Neural progenitor cell (in vitro differentiated cells): ENCODE data around the gene RWDD2A. TPM values are rescaled to one million over a fixed set of nuclear protein-coding genes. Genes with fewer than 3 reads are reported as not detected.

Experiments used
- DNase-seq: peaks from one replicate; pipeline ENCODE4 v3.0.0-alpha.2; 2016; ENCODE audit warnings: low spot score
- H2AFZ ChIP-seq: fragments of 200-600 bp; sonication (generic); replicated peaks from 2 replicates; pipeline ENCODE4 v1.6.1; 2016; ENCODE audit warnings: antibody characterized with exemption
- H3F3A ChIP-seq: fragments of 200-600 bp; sonication (generic); 2 replicates; pipeline ENCODE4 v1.6.1; 2016; ENCODE audit warnings: antibody characterized with exemption, low read depth
- H3K27ac ChIP-seq: fragments of 200-600 bp; sonication (generic); 2 replicates; pipeline ENCODE4 v1.5.1; 2016; ENCODE audit warnings: mild to moderate bottlenecking
- H3K27me3 ChIP-seq: fragments of 200-600 bp; sonication (generic); 2 replicates; pipeline ENCODE4 v1.6.1; 2016; ENCODE audit warnings: mild to moderate bottlenecking, moderate library complexity
- H3K36me3 ChIP-seq: fragments of 200-600 bp; sonication (generic); 2 replicates; pipeline ENCODE4 v1.5.1; 2016
- H3K4me1 ChIP-seq: fragments of 200-600 bp; sonication (generic); 2 replicates; pipeline ENCODE4 v1.6.1; 2016; ENCODE audit warnings: mixed run types
- H3K4me2 ChIP-seq: fragments of 200-600 bp; sonication (generic); 2 replicates; pipeline ENCODE4 v1.6.1; 2016
- H3K4me3 ChIP-seq: fragments of 200-600 bp; sonication (generic); 2 replicates; pipeline ENCODE4 v1.5.1; 2016
- H3K79me2 ChIP-seq: fragments of 200-600 bp; sonication (generic); 2 replicates; pipeline ENCODE4 v1.6.1; 2016; ENCODE audit warnings: low read depth
- H3K9ac ChIP-seq: fragments of 200-600 bp; sonication (generic); 2 replicates; pipeline ENCODE4 v1.6.1; 2016
- H3K9me3 ChIP-seq: fragments of 200-600 bp; sonication (generic); 2 replicates; pipeline ENCODE4 v1.5.1; 2016; ENCODE audit warnings: low read depth
- H4K20me1 ChIP-seq: fragments of 200-600 bp; sonication (generic); 2 replicates; pipeline ENCODE4 v1.6.1; 2016; ENCODE audit warnings: low read depth
- H3K27ac Mint-ChIP-seq: 3 replicates; pipeline ENCODE4 v1.8.0; 2021; ENCODE audit warnings: mixed read lengths
- H3K27me3 Mint-ChIP-seq: 2 replicates; pipeline ENCODE4 v1.8.0; 2022; ENCODE audit warnings: low read depth, mild to moderate bottlenecking, inconsistent platforms, moderate library complexity, mixed read lengths; ENCODE audit not compliant: insufficient read depth
- H3K36me3 Mint-ChIP-seq: 3 replicates; pipeline ENCODE4 v1.8.0; 2021; ENCODE audit warnings: mixed read lengths
- H3K4me1 Mint-ChIP-seq: 3 replicates; pipeline ENCODE4 v1.8.0; 2021; ENCODE audit warnings: mixed read lengths
- H3K4me3 Mint-ChIP-seq: 3 replicates; pipeline ENCODE4 v1.8.0; 2021; ENCODE audit warnings: mild to moderate bottlenecking, moderate library complexity, mixed read lengths
- H3K9me3 Mint-ChIP-seq: 3 replicates; pipeline ENCODE4 v1.8.0; 2020; ENCODE audit warnings: mixed read lengths
- EZH2 ChIP-seq: fragments of 200-600 bp; sonication (generic); IDR thresholded peaks from 2 replicates; pipeline ENCODE4 v1.6.1; 2017; ENCODE audit warnings: antibody characterized with exemption, mild to moderate bottlenecking, moderate library complexity
- EZH2phosphoT487 ChIP-seq: fragments of 200-600 bp; sonication (generic); IDR thresholded peaks from 2 replicates; pipeline ENCODE4 v1.6.1; 2017; ENCODE audit warnings: antibody characterized with exemption
- total RNA-seq: library from RNA; depleted of rRNA; stranded (reverse); fragments of >200 nt; gene quantifications from 2 replicates; pipeline ENCODE4 v1.2.3, GENCODE V29; 2015; ENCODE audit warnings: low replicate concordance
- TF ChIP-seq, protein P1 (sequence below): fragments of 200-600 bp; sonication (generic); IDR thresholded peaks from 2 replicates; pipeline ENCODE4 v1.5.1; 2017; ENCODE audit warnings: antibody characterized with exemption, mild to moderate bottlenecking

RWDD2A gene
- total RNA-seq, 1 donor from 2014 or later: 8.5 TPM

DNA sequence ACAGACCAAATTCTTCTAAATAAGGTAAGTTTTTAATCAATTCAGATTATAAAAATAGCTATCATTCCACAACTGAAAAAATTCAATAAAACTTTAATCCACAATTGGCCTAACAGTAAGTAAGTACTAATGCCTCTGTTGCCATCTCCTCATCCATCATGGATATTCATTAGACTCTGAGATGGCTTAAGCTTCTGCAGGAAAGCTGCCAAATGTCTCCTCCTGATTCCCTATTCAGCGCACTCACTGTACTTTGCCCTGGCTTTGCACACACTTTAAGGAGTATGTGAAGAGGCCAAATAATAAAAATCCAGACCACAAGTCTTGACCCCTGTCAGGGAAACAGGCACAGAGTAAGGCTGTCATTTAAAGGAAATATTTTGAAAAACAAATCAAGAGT lies 23.6 kb upstream of the RWDD2A start:
- DNase-seq: no peak
- Histone ChIP-seq H3K79me2 (no peaks in the 10 kb centered on the region), H3K27ac (no peak overlapping the region), H3K36me3 (peaks cover 31% of the 10 kb centered on the region), H3K4me1 (no peaks in the 10 kb centered on the region), H3K9me3 (no peaks in the 10 kb centered on the region), H3F3A (no peaks in the 10 kb centered on the region), H3K4me2 (no peak overlapping the region), H3K4me3 (no peak overlapping the region), H3K9ac (no peak overlapping the region), H3K27me3 (no peaks in the 10 kb centered on the region), H4K20me1 (no peaks in the 10 kb centered on the region), H2AFZ (no peak overlapping the region)
- Mint-ChIP-seq H3K27me3 (no peaks in the 10 kb centered on the region), H3K9me3 (no peaks in the 10 kb centered on the region), H3K4me3 (no peak overlapping the region), H3K4me1 (no peaks in the 10 kb centered on the region), H3K36me3 (peaks cover 29% of the 10 kb centered on the region), H3K27ac (no peak overlapping the region)
- TF ChIP-seq, protein P1, sequence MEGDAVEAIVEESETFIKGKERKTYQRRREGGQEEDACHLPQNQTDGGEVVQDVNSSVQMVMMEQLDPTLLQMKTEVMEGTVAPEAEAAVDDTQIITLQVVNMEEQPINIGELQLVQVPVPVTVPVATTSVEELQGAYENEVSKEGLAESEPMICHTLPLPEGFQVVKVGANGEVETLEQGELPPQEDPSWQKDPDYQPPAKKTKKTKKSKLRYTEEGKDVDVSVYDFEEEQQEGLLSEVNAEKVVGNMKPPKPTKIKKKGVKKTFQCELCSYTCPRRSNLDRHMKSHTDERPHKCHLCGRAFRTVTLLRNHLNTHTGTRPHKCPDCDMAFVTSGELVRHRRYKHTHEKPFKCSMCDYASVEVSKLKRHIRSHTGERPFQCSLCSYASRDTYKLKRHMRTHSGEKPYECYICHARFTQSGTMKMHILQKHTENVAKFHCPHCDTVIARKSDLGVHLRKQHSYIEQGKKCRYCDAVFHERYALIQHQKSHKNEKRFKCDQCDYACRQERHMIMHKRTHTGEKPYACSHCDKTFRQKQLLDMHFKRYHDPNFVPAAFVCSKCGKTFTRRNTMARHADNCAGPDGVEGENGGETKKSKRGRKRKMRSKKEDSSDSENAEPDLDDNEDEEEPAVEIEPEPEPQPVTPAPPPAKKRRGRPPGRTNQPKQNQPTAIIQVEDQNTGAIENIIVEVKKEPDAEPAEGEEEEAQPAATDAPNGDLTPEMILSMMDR: no peak
- no peak for TF ChIP-seq EZH2
- no peak for TF ChIP-seq EZH2phosphoT487

DNA sequence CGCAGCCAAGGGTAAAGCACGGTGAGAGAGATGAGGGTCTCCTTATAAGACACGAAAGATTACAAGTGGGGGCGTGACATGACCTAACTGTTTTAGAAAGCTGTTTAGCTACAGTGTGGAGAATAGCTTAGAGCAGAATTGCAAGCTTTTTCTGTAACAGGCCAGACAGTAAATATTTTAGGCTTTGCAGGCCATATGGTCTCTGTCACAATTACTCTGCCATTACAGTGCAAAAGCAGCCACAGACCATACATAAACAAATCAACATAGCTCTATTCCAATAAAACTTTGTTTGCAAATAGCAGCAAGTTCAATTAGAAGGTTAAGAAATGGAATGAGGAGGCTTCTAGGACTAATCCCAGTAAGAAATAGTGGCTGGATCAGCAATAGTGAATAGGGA lies 16.9 kb upstream of the RWDD2A start:
- Histone ChIP-seq H3K36me3 (peaks cover 8% of the 10 kb centered on the region), H4K20me1 (no peaks in the 10 kb centered on the region), H3K9ac (no peak overlapping the region), H3K9me3 (no peaks in the 10 kb centered on the region), H2AFZ (no peak overlapping the region), H3K4me2 (no peak overlapping the region), H3K79me2 (no peaks in the 10 kb centered on the region), H3K27me3 (no peaks in the 10 kb centered on the region), H3K4me3 (no peak overlapping the region), H3K4me1 (no peaks in the 10 kb centered on the region), H3F3A (no peaks in the 10 kb centered on the region), H3K27ac (no peak overlapping the region)
- Mint-ChIP-seq H3K4me3 (no peak overlapping the region), H3K9me3 (no peaks in the 10 kb centered on the region), H3K27me3 (no peaks in the 10 kb centered on the region), H3K36me3 (peaks cover 13% of the 10 kb centered on the region), H3K4me1 (no peaks in the 10 kb centered on the region), H3K27ac (no peak overlapping the region)
- TF ChIP-seq, protein P1: no peak
- TF ChIP-seq EZH2 (no peak), EZH2phosphoT487 (no peak)
- no peak for DNase-seq

DNA sequence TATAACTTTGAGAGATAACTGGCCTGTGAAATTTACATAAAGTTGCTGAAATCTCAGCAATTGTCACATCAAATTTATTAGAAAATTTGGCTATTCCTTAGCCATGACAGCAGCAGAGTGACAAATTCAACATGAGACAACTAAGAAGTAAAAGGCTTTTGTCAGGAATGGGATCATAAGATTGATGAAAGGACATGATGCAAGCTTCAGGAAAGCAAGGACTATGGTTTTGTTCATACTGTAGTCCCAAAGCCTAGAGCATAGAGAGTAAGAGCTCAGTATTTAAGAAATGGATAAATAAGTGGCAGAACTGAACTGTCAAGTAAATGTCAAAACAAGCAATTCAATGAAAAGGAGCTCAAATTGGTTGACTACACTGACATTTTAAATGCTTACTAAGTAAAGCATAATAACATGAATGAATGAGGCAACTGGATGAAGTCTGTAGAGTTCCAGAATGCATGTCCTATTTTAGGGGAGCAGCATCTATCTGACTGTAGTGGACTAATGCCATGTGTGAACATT lies 12.7 kb upstream of the RWDD2A start:
- H3K79me2 ChIP-seq: no peaks in the 10 kb centered on the region
- TF ChIP-seq EZH2phosphoT487: no peak
- TF ChIP-seq EZH2: no peak
- TF ChIP-seq, protein P1: no peak
- no peaks in the 10 kb centered on the region for H3K9me3 ChIP-seq
- no peaks in the 10 kb centered on the region for H3K36me3 ChIP-seq
- H3K27ac Mint-ChIP-seq: no peak overlapping the region
- no peak overlapping the region for H3K9ac ChIP-seq
- H3K27me3 Mint-ChIP-seq: no peaks in the 10 kb centered on the region
- no peaks in the 10 kb centered on the region for H3K4me1 Mint-ChIP-seq
- peaks cover 21% of the 10 kb centered on the region for H3K36me3 Mint-ChIP-seq
- H3K27me3 ChIP-seq: no peaks in the 10 kb centered on the region
- no peak overlapping the region for H3K4me2 ChIP-seq
- no peak for DNase-seq
- no peak overlapping the region for H3K4me3 Mint-ChIP-seq
- H3F3A ChIP-seq: no peaks in the 10 kb centered on the region
- no peak overlapping the region for H3K27ac ChIP-seq
- H3K4me1 ChIP-seq: no peaks in the 10 kb centered on the region
- H3K9me3 Mint-ChIP-seq: no peaks in the 10 kb centered on the region
- no peak overlapping the region for H2AFZ ChIP-seq
- no peaks in the 10 kb centered on the region for H4K20me1 ChIP-seq
- no peak overlapping the region for H3K4me3 ChIP-seq
